ENCODE data around the gene TMEM272.

GRCh38 chr13:51856027-51856736, 11.2 kb upstream of the TMEM272 start:
- TF ChIP-seq CTCF (IDR thresholded peaks at IDR 0.05 in 2 of 3, conservative IDR thresholded peaks at IDR 0.05 in 1 of 3; ENCODE audit: borderline replicate concordance in 1 of 3, insufficient read depth in 1 of 3, low read depth in 2 of 3, low read length in 2 of 3): no peak
- TF ChIP-seq ZNF274 (IDR thresholded peaks at IDR 0.05; ENCODE audit: low read depth, low read length): no peak
- no peak for TF ChIP-seq RAD21 (IDR thresholded peaks at IDR 0.05; ENCODE audit: low read depth)
- no peak for TF ChIP-seq ZBTB33 (IDR thresholded peaks at IDR 0.05; ENCODE audit: extremely low read depth, insufficient replicate concordance, low read length)
- TF ChIP-seq EZH2 (IDR thresholded peaks at IDR 0.05): no peak
- no peak for TF ChIP-seq SRF (IDR thresholded peaks at IDR 0.05; ENCODE audit: low read depth)
- no peak for TF ChIP-seq POLR2AphosphoS5 (IDR thresholded peaks at IDR 0.05; ENCODE audit: low read depth, low read length)
- no peak for TF ChIP-seq SP1 (IDR thresholded peaks at IDR 0.05; ENCODE audit: low read depth)
- TF ChIP-seq, protein P1, sequence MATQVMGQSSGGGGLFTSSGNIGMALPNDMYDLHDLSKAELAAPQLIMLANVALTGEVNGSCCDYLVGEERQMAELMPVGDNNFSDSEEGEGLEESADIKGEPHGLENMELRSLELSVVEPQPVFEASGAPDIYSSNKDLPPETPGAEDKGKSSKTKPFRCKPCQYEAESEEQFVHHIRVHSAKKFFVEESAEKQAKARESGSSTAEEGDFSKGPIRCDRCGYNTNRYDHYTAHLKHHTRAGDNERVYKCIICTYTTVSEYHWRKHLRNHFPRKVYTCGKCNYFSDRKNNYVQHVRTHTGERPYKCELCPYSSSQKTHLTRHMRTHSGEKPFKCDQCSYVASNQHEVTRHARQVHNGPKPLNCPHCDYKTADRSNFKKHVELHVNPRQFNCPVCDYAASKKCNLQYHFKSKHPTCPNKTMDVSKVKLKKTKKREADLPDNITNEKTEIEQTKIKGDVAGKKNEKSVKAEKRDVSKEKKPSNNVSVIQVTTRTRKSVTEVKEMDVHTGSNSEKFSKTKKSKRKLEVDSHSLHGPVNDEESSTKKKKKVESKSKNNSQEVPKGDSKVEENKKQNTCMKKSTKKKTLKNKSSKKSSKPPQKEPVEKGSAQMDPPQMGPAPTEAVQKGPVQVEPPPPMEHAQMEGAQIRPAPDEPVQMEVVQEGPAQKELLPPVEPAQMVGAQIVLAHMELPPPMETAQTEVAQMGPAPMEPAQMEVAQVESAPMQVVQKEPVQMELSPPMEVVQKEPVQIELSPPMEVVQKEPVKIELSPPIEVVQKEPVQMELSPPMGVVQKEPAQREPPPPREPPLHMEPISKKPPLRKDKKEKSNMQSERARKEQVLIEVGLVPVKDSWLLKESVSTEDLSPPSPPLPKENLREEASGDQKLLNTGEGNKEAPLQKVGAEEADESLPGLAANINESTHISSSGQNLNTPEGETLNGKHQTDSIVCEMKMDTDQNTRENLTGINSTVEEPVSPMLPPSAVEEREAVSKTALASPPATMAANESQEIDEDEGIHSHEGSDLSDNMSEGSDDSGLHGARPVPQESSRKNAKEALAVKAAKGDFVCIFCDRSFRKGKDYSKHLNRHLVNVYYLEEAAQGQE (IDR thresholded peaks at IDR 0.05; ENCODE audit: low read depth): no peak
